Natural killer cell treated with Interleukin-12 subunit alpha and Interleukin-12 subunit beta and Interleukin-15 and Interleukin-18, amount 100 ng/mL, for 72 hours (primary cell): ENCODE data around the gene ANTKMT. TPM values are rescaled to one million over a fixed set of nuclear protein-coding genes. Genes with fewer than 3 reads are reported as not detected.

Experiments used
- ATAC-seq, 2 donors: fragments of 150-1000 bp; cut with Tn5 transposase in 1 of 2; sonication (Bioruptor Pico), chemical (Tn5 transposase) in 1 of 2; 2 replicates each; pipeline ENCODE4 v1.10.0; 2021
- DNase-seq: peaks from one replicate; pipeline ENCODE4 v3.0.0; 2022; ENCODE audit warnings: low spot score
- H3K27ac Mint-ChIP-seq, 2 donors: 1 replicate in 1 of 2; 2 replicates in 1 of 2; pipeline ENCODE4 v1.8.0; 2022; ENCODE audit warnings: mixed read lengths in 2 of 2, mild to moderate bottlenecking in 1 of 2, moderate library complexity in 1 of 2
- H3K27me3 Mint-ChIP-seq, 2 donors: 1 replicate in 1 of 2; 2 replicates in 1 of 2; pipeline ENCODE4 v1.8.0; 2022; ENCODE audit warnings: mixed read lengths in 2 of 2
- H3K36me3 Mint-ChIP-seq: one replicate; pipeline ENCODE4 v1.8.0; 2022; ENCODE audit warnings: mixed read lengths
- H3K4me1 Mint-ChIP-seq, 2 donors: 1 replicate in 1 of 2; 2 replicates in 1 of 2; pipeline ENCODE4 v1.8.0; 2022; ENCODE audit warnings: low read depth in 2 of 2, mixed read lengths in 2 of 2, mild to moderate bottlenecking in 1 of 2
- H3K4me3 Mint-ChIP-seq: one replicate; pipeline ENCODE4 v1.8.0; 2022; ENCODE audit warnings: mixed read lengths
- H3K9me3 Mint-ChIP-seq: 2 replicates; pipeline ENCODE4 v1.8.0; 2022; ENCODE audit warnings: mixed read lengths
- total RNA-seq, 2 donors: library from RNA; stranded (reverse); gene quantifications; one replicate each; pipeline ENCODE4 v1.2.3, GENCODE V29; 2022

ANTKMT gene
- total RNA-seq, 2 donors from 2014 or later = 29.1 to 37.9 TPM

DNA sequence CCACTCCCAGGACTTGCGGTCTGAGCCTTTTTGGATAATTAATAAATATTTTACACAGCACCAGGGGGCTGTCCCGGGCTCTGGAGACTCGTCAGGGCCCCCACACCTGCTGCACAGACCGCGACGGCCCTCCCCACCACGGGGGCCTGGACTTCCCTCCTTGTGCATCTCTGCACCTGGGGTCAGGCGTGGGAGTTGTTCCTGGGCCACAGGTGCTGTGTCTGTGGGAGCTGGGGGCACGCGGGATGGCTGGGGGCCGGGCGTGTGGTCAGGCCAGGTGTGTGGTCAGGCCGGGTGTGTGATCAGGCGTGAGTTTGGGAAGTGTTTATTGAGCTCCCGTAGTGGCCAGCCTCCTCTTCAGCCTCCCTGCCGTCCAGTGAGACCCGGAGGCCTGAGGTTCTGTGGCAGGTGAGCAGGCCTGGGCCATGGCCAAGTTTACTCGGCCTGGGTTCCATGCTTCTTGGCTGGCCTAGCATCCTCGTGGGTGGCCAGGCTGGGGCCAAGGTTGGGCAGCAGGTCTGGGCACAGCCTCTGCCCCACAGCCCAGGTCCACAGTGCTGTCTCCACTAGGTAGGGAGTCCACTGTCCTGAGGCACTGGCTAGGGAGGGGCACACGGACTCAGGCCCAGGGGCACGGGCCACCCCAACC lies 42.6 kb upstream of the ANTKMT start:
- Mint-ChIP-seq H3K9me3 (no peaks in the 10 kb centered on the region), H3K27ac (no peak overlapping the region), H3K4me1 (peaks cover 13 to 17% of the 10 kb centered on the region in 2 donors), H3K27me3 (no peaks in the 10 kb centered on the region), H3K36me3 (no peaks in the 10 kb centered on the region), H3K4me3 (no peak overlapping the region)
- ATAC-seq (no peak), DNase-seq (no peak)

GRCh38 chr16:678858-679813 lies 41.8 kb upstream of the ANTKMT start:
- DNase-seq (no peak), ATAC-seq (peak; percentile 7 to 28)
- Mint-ChIP-seq H3K4me3 (peak overlapping the region; percentile 81), H3K4me1 (peaks cover 13 to 17% of the 10 kb centered on the region in 2 donors), H3K27me3 (no peaks in the 10 kb centered on the region), H3K27ac (no peak overlapping the region), H3K36me3 (no peaks in the 10 kb centered on the region), H3K9me3 (no peaks in the 10 kb centered on the region)

- H3K27me3 Mint-ChIP-seq = no peaks in the 10 kb centered on the region
These were observed 40.9 kb upstream of the ANTKMT start, which contains the start of gene STUB1 for GRCh38 chr16:679814-680624. Gene STUB1 (plus strand): TSS chr16:680410. CDS start chr16:680526, 116 bp downstream.

DNA sequence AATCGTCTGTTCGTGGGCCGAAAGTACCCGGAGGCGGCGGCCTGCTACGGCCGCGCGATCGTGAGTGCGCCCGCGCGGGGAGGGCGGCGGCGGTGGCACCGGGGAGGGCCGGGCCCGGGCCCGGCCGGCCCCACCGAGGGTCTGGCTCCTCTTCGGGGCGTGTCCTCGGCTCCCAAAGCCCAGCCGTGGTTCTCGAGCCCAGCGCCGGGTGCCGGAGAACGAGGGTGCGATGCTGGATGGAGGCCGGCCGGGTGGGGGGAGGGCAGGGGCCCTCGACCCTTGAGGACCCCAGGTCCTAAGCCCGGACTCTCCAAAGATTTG lies 40.4 kb upstream of the ANTKMT start:
- peak overlapping the region; percentile 81 for H3K4me3 Mint-ChIP-seq
- no peaks in the 10 kb centered on the region for H3K36me3 Mint-ChIP-seq
- H3K9me3 Mint-ChIP-seq = no peaks in the 10 kb centered on the region
- peaks cover 11 to 13% of the 10 kb centered on the region in 2 donors for H3K4me1 Mint-ChIP-seq
- DNase-seq = no peak
- H3K27ac Mint-ChIP-seq = peak overlapping the region in 1 of 2 donors; percentile 28
- ATAC-seq = peak in 1 of 2 donors; percentile 0
- no peaks in the 10 kb centered on the region for H3K27me3 Mint-ChIP-seq

More at GRCh38 chr16:679814-680624, 40.9 kb upstream of the ANTKMT start, which contains the start of gene STUB1:
- Mint-ChIP-seq H3K4me1 (peaks cover 13 to 14% of the 10 kb centered on the region in 2 donors), H3K27ac (peak within 1 kb of the TSS in 1 of 2 donors; percentile 28), H3K9me3 (no peaks in the 10 kb centered on the region), H3K4me3 (peak within 1 kb of the TSS; percentile 81), H3K36me3 (no peaks in the 10 kb centered on the region)
- peak; percentile 92 for DNase-seq
- peak; percentile 71 to 86 for ATAC-seq

DNA sequence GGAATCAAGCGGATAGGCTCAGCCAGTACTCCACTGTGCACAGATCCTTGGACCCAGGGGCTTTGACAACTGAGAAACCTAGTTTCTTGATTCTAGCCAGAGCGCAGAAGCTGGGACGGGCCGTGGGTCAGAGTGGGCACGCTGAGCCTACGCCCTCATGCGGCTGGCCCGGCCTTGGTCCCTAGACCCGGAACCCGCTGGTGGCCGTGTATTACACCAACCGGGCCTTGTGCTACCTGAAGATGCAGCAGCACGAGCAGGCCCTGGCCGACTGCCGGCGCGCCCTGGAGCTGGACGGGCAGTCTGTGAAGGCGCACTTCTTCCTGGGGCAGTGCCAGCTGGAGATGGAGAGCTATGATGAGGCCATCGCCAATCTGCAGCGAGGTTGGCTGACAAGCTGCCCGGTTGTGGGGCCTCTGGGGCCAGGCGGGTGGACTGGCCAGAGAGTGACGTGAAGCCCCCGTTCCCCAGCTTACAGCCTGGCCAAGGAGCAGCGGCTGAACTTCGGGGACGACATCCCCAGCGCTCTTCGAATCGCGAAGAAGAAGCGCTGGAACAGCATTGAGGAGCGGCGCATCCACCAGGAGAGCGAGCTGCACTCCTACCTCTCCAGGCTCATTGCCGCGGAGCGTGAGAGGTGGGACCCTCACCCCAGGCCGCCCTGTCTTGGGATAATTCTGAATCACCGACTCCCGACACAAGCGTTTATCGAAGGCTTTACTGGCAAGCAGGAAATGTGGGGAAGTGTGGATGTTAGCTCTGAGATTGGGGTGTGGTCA lies 39.8 kb upstream of the ANTKMT start:
- Mint-ChIP-seq H3K4me1 (peaks cover 11 to 13% of the 10 kb centered on the region in 2 donors), H3K36me3 (no peaks in the 10 kb centered on the region)

GRCh38 chr16:681746-682427 lies 39.1 kb upstream of the ANTKMT start:
- Mint-ChIP-seq H3K36me3 (no peaks in the 10 kb centered on the region), H3K4me3 (peak overlapping the region; percentile 81), H3K27me3 (no peaks in the 10 kb centered on the region), H3K4me1 (peaks cover 11 to 13% of the 10 kb centered on the region in 2 donors), H3K27ac (no peak overlapping the region), H3K9me3 (no peaks in the 10 kb centered on the region)
- DNase-seq (no peak), ATAC-seq (no peak)

More for the DNA sequence above, 39.8 kb upstream of the ANTKMT start:
- H3K27ac Mint-ChIP-seq = peak overlapping the region in 1 of 2 donors; percentile 28
- H3K27me3 Mint-ChIP-seq = no peaks in the 10 kb centered on the region
- no peak for ATAC-seq
- no peaks in the 10 kb centered on the region for H3K9me3 Mint-ChIP-seq
- H3K4me3 Mint-ChIP-seq = peak overlapping the region; percentile 81
- DNase-seq = no peak

GRCh38 chr16:682493-683395 lies 38.2 kb upstream of the ANTKMT start:
- peak overlapping the region; percentile 81 for H3K4me3 Mint-ChIP-seq
- peaks cover 11 to 13% of the 10 kb centered on the region in 2 donors for H3K4me1 Mint-ChIP-seq
- H3K27ac Mint-ChIP-seq = peak overlapping the region in 1 of 2 donors; percentile 39
- H3K36me3 Mint-ChIP-seq = no peaks in the 10 kb centered on the region
- no peak for ATAC-seq
- DNase-seq = no peak
- no peaks in the 10 kb centered on the region for H3K27me3 Mint-ChIP-seq
- no peaks in the 10 kb centered on the region for H3K9me3 Mint-ChIP-seq

DNA sequence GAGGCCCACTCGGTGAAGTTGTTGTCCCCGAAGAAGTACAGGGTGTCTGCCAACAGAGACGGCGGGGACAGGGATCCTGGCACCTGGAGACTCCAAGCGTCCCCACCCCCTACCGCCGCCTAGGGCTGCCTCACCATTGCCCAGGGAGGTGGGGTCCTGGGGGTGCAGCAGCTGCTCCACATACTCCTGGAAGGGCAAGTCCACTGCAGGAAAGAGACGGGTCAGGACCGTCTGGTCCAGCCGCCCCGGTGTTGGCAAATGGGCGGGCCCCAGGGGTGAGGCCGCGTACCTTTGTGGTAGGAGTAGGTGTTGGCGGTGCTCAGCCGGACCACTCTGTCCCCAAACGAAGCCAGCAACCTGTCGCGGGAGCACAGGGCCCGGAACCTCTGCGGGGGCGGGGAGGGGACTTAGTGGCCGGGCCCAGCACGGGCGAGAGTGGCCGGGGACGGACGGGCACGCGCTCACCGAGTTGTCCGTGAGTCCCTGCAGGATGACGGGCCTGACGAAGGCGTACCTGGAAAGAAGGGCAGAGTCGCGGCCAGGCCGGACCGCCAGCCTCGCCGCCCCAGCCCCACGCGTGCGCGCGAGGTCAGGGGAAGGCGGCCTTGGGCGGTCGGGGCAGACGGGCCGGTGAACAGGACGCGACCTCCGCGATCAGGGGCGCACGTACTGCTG lies 37.4 kb upstream of the ANTKMT start:
- Mint-ChIP-seq H3K27ac (no peak overlapping the region), H3K4me1 (peaks cover 11 to 13% of the 10 kb centered on the region in 2 donors), H3K4me3 (peak overlapping the region; percentile 77), H3K9me3 (no peaks in the 10 kb centered on the region), H3K27me3 (no peaks in the 10 kb centered on the region), H3K36me3 (no peaks in the 10 kb centered on the region)
- DNase-seq (no peak), ATAC-seq (no peak)

DNA sequence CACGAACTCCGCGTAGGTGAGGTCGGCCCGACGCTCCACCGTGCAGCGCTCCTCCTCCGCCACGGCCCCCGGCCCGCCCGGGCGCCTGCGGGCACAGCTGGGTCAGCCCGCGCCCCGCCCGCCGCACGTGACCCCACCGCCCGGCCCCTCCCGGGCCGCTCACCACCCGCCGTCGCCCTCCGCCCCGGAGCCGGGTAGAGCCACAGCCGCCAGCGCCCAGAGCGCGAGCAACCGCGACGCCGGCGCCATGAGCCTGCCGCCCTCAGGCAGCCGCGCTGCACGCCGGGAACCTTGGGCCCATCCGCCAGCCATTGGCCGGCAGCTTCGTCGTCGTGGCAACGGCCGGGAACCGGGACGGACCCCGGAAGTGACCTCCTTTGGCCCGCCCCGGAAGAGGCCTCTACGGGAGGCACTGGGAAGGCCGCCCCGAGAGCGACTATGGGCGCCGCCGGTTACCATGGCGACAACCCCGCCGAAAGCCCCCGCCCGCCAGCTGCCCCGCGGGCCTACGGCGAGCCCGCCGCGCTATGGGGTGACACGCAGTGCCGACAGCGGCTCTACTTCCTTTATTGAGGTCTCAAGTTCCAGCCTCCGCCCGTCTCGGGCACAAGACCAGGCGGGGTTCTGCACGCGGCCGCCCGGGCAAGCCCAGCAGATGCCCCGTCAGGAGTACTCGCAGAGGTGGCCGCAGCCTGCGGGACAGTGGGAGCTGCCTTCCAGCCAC lies 36.7 kb upstream of the ANTKMT start, which contains the start of gene JMJD8:
JMJD8 (minus strand) TSS at position 264 of the 724 bp plus-strand sequence; CDS start at position 249, 15 bp downstream.
- H3K4me1 Mint-ChIP-seq = peaks cover 9 to 11% of the 10 kb centered on the region in 2 donors

GRCh38 chr16:684961-685696 lies 35.8 kb upstream of the ANTKMT start:
- no peak for ATAC-seq
- Mint-ChIP-seq H3K9me3 (no peaks in the 10 kb centered on the region), H3K4me3 (no peak overlapping the region), H3K4me1 (peaks cover 4 to 9% of the 10 kb centered on the region in 2 donors), H3K27ac (peak overlapping the region in 1 of 2 donors; percentile 44), H3K36me3 (no peaks in the 10 kb centered on the region), H3K27me3 (no peaks in the 10 kb centered on the region)
- no peak for DNase-seq

More for the DNA sequence above, 36.7 kb upstream of the ANTKMT start, which contains the start of gene JMJD8:
- peak; percentile 83 to 88 for ATAC-seq
- Mint-ChIP-seq H3K27ac (peak within 1 kb of the TSS in 1 of 2 donors; percentile 44), H3K4me3 (peak within 1 kb of the TSS; percentile 77), H3K36me3 (no peaks in the 10 kb centered on the region), H3K27me3 (no peaks in the 10 kb centered on the region), H3K9me3 (no peaks in the 10 kb centered on the region)
- DNase-seq = peak; percentile 98
